Measurements from ENCODE around the gene PRMT5.
A peak's percentile ranks its signal among the peaks of the same experiment; 100 is the strongest.

PRMT5 gene

DNA sequence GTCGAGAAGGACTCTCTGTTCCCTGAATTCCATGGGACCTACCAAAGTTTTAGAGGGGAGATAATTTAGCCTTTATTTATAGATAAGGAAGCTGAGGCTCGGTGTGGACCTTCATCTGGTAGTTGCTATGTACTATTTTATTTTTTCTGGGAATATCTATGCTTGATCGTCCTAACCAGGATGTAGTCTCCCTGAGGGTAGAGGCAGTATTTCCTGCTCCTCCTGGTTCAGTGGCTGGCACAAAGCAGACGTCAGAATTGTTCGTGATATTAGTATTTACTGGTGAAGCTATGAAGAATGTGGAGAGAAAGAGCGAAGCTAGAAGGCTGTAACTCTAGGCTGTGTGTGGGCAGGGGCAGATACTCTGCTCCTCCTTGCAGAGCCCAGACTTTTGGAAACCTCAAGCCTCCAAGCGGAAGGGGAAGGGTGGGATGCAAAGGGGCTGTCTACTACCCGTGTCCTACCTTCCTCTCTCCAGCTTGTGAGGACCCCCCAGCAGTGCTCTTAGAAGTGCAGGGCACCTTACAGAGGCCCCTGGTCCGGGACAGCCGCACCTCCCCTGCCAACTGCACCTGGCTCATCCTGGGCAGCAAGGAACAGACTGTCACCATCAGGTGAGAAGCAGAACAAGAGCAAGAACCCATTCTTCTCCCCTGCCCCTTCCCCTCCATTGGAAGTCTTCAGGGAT is 56.2 kb downstream of the PRMT5 start:
- no peak for DNase-seq

DNA sequence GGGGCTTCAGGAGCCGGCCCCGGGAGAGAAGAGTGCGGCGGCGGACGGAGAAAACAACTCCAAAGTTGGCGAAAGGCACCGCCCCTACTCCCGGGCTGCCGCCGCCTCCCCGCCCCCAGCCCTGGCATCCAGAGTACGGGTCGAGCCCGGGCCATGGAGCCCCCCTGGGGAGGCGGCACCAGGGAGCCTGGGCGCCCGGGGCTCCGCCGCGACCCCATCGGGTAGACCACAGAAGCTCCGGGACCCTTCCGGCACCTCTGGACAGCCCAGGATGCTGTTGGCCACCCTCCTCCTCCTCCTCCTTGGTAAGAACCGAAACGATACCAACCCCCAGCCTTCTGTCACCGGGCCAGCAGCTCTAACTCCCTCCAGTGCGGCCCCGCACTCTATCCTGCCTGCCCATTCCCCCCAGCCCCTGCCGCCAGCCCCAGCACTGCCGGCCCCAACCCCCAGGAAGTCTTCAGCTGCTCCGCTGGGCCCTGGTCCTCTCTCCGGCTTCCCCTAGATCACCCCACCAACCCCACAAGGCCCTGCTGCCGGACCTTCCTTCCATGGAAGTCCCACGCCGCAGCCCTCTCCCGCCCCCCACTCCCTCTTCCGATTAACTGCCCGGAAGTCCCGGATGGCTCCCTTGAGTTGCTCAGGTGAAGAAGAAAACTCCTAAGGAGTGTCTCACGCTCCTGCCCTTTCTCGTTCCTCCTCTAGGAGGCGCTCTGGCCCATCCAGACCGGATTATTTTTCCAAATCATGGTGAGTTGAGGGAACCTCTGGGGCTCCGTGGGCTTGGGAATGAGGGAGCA is 56.9 kb downstream of the PRMT5 start:
- peak; percentile 83 for DNase-seq

DNA sequence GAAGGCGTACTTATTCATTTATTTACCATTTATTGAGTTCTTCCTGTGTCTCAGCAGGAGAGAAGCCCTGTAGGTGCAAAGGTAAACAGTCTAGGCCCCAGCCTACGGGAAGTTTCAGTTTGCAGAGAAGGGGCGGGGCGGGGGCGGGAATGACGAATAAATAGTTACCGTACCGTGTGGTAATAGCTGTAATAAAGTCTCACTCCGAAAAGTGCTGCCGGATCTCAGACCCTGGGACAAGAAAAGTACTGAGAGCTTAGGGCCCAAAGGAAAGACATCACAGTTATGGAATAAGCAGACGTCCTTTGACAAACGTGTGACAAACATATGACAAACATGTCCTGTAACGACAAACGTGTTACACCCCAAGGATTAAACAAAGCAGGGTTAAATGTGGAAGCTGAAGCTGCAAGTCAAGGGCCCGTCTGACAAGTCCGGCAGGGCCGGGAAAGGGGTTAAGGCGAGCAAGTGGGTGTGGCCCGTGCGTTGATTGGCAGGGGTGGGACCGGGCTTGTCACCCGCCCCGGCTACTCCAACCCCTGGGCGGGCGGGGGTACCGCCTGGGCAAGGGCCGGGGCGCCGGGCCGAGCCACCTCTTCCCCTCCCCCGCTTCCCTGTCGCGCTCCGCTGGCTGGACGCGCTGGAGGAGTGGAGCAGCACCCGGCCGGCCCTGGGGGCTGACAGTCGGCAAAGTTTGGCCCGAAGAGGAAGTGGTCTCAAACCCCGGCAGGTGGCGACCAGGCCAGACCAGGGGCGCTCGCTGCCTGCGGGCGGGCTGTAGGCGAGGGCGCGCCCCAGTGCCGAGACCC is 57.7 kb downstream of the PRMT5 start, which contains the start of gene LRP10:
Gene LRP10 (plus strand): TSS at position 517 of the 809 bp plus-strand sequence. CDS start 564 bp downstream, outside the sequence.
- DNase-seq, result peak; percentile 92

DNA sequence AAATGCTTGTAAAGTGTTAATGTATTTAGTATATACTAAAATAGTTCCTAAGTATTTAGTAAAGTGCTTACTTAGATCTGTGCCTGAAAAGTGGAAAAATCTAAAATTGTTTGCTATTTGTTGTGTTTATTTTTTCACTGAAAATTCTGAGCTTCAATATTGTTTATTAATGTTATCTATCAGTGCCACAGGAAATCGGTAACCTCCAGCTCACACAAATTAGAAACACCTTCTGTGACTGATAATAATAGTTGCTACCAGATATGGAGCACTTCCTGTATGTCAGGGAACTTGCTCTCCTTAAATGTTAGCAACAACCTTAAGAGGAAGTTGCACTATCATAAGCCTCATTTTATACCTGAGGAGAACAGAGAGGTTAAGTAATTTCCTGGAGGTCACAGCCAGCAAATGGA is 58.4 kb downstream of the PRMT5 start:
- no peak for DNase-seq

Measured in suppressor macrophage treated with lipopolysaccharide for 4 hours (primary cell).